Activated CD4-positive, CD25-positive, alpha-beta regulatory T cell treated with anti-CD3 and anti-CD28 coated beads, Interleukin-2, amount 50 U/mL, for 16 hours (primary cell): ENCODE data around the gene UNK.
"Not testable (repeated sequence)": the region's sequence is repeated elsewhere in the genome, so short reads cannot be mapped to it uniquely, and the experiment has no call there.

Experiments used
- DNase-seq: peaks from one replicate; pipeline ENCODE4 v3.0.0-alpha.2; 2020; ENCODE audit warnings: low read depth, low spot score

The UNK gene

GRCh38 chr17:75849279-75849646 is 64.7 kb downstream of the UNK start:
- DNase-seq = no peak

GRCh38 chr17:75849724-75850123 is 65.1 kb downstream of the UNK start:
- no peak for DNase-seq

GRCh38 chr17:75850928-75851692 is 66.5 kb downstream of the UNK start:
- DNase-seq = no peak

GRCh38 chr17:75851693-75851991 is 67.0 kb downstream of the UNK start:
- DNase-seq = not testable (repeated sequence)

- DNase-seq = no peak
Observed at GRCh38 chr17:75853433-75853832, 68.8 kb downstream of the UNK start.

GRCh38 chr17:75854101-75854748 is 69.6 kb downstream of the UNK start:
- DNase-seq = no peak

GRCh38 chr17:75854881-75855309 is 70.3 kb downstream of the UNK start:
- no peak for DNase-seq

- DNase-seq = peak; percentile 95
Observed at GRCh38 chr17:75855310-75856061, 70.9 kb downstream of the UNK start, which contains the start of gene WBP2. Gene WBP2 (minus strand): TSS chr17:75855335. CDS start chr17:75855297, 38 bp downstream.

GRCh38 chr17:75856062-75856756 is 71.6 kb downstream of the UNK start:
- DNase-seq = no peak

- not testable (repeated sequence) for DNase-seq
Observed at GRCh38 chr17:75859358-75859757, 74.8 kb downstream of the UNK start.

- DNase-seq = no peak
Observed at GRCh38 chr17:75861927-75862317, 77.3 kb downstream of the UNK start.

- no peak for DNase-seq
Observed at GRCh38 chr17:75864448-75864871, 79.9 kb downstream of the UNK start.

- not testable (repeated sequence) for DNase-seq
Observed at GRCh38 chr17:75864887-75865286, 80.3 kb downstream of the UNK start.

GRCh38 chr17:75865404-75866188 is 81.0 kb downstream of the UNK start:
- not testable (repeated sequence) for DNase-seq

- DNase-seq = not testable (repeated sequence)
Observed at GRCh38 chr17:75868730-75869281, 84.2 kb downstream of the UNK start.

GRCh38 chr17:75869282-75870141 is 84.9 kb downstream of the UNK start:
- no peak for DNase-seq

- not testable (repeated sequence) for DNase-seq
Observed at GRCh38 chr17:75870228-75870627, 85.6 kb downstream of the UNK start.

GRCh38 chr17:75872434-75873351 is 88.1 kb downstream of the UNK start:
- DNase-seq = no peak
